ENCODE measurements around the gene SOS2. TPM values are rescaled to one million over a fixed set of nuclear protein-coding genes. Genes with fewer than 3 reads are reported as not detected.

Gene SOS2
- total RNA-seq, 2 donors from 2014 or later = 20.5 to 26.4 TPM

GRCh38 chr14:50067723-50068495 is 163.5 kb downstream of the SOS2 start:
- 63 to 68% methylated on average over 8 of the region's 8 CpGs for WGBS, 2 donors
- H3K9me3 ChIP-seq = no peaks in the 10 kb centered on the region
- DNase-seq = peak; percentile 34 to 66 (median 56)
- H3K4me3 ChIP-seq = no peak overlapping the region
- no peaks in the 10 kb centered on the region for H3K27me3 ChIP-seq
- intact Hi-C loops (cut with DNase I) = no loop called here
- H3K27ac ChIP-seq = peak overlapping the region in 3 of 4 donors; percentile 37 to 54 (median 42)
- H3K36me3 ChIP-seq (replicated peaks in 1 of 2; ENCODE audit: insufficient read depth in 1 of 2, low read depth in 2 of 2) = no peaks in the 10 kb centered on the region
- TF ChIP-seq POLR2A (IDR thresholded peaks at IDR 0.05) (no peak), CTCF (IDR thresholded peaks at IDR 0.05) (no peak)
- H3K4me1 ChIP-seq = peaks cover under 1% of the 10 kb centered on the region
- ATAC-seq = peak; percentile 78

Small RNA genes lying within 50 kb of the gene (small RNA-seq; reads per million reads assigned to genes)
- not detected for gene RF00019

Other genes with a start within 250 kb of the SOS2 start
- gene VCPKMT, start 115.0 kb downstream of the SOS2 start, total RNA-seq = 1 to 10 TPM; 2.0 to 4.2 TPM
- 1 to 10 TPM; 3.4 to 4.9 TPM for gene L2HGDH, start 80.7 kb upstream of the SOS2 start, total RNA-seq
- gene DMAC2L, start 80.7 kb upstream of the SOS2 start, total RNA-seq = 1 to 10 TPM; 2.6 to 3.9 TPM
- 1 to 10 TPM; 6.2 to 7.3 TPM for gene CDKL1, start 165.3 kb upstream of the SOS2 start, total RNA-seq